Measurements from ENCODE around the gene INTS4.
"Not testable (repeated sequence)": the region's sequence is repeated elsewhere in the genome, so short reads cannot be mapped to it uniquely, and the experiment has no call there.

INTS4 gene

GRCh38 chr11:78020246-78020645, 25.8 kb upstream of the INTS4 start:
- H3K27me3 ChIP-seq, result peaks cover 29% of the 10 kb centered on the region
- TF ChIP-seq CTCF (IDR thresholded peaks at IDR 0.05), result no peak
- no peak overlapping the region for H3K27ac ChIP-seq
- H3K36me3 ChIP-seq, result no peaks in the 10 kb centered on the region
- no peak overlapping the region for H3K4me3 ChIP-seq (ENCODE audit: low read depth in 1 of 2, low read length in 1 of 2)
- H3K9me3 ChIP-seq, result no peaks in the 10 kb centered on the region
- no peaks in the 10 kb centered on the region for H3K4me1 ChIP-seq (ENCODE audit: control insufficient read depth in 1 of 2, insufficient read depth in 1 of 2, low read depth in 1 of 2, low read length in 1 of 2)

DNA sequence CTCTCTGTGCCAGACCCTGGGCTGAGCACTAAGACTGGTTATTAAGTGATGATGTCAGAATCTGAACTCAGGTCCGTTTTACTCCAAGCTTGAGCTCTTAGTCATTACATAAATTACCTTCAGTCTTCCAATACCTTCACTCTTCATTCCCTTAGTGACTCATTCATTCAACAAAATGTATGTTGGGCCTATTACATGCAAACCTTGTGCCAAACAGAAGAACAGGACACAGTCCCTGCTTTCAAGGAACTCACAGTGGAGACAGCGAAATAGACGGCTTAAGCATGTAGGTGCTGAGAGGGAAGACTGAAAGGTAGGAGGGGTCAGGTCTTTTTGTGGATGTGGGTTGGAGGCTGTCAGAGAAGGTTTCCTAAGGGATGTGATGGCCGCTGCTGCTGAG, 25.3 kb upstream of the INTS4 start:
- no peak for TF ChIP-seq CTCF (IDR thresholded peaks at IDR 0.05)

GRCh38 chr11:78015878-78016277, 21.4 kb upstream of the INTS4 start:
- TF ChIP-seq CTCF (IDR thresholded peaks at IDR 0.05), result no peak
- Histone ChIP-seq H3K4me3 (ENCODE audit: low read depth in 1 of 2, low read length in 1 of 2) (no peak overlapping the region), H3K27me3 (no peaks in the 10 kb centered on the region), H3K27ac (no peak overlapping the region), H3K9me3 (no peaks in the 10 kb centered on the region), H3K36me3 (no peaks in the 10 kb centered on the region), H3K4me1 (ENCODE audit: control insufficient read depth in 1 of 2, insufficient read depth in 1 of 2, low read depth in 1 of 2, low read length in 1 of 2) (no peaks in the 10 kb centered on the region)

More for the DNA sequence above, 25.3 kb upstream of the INTS4 start:
- Histone ChIP-seq H3K36me3 (no peaks in the 10 kb centered on the region), H3K9me3 (no peaks in the 10 kb centered on the region), H3K4me3 (ENCODE audit: low read depth in 1 of 2, low read length in 1 of 2) (no peak overlapping the region), H3K27ac (no peak overlapping the region), H3K4me1 (ENCODE audit: control insufficient read depth in 1 of 2, insufficient read depth in 1 of 2, low read depth in 1 of 2, low read length in 1 of 2) (no peaks in the 10 kb centered on the region), H3K27me3 (peaks cover 29% of the 10 kb centered on the region)

GRCh38 chr11:78014937-78015520, 20.6 kb upstream of the INTS4 start:
- not testable (repeated sequence) for H3K4me3 ChIP-seq (ENCODE audit: low read depth in 1 of 2, low read length in 1 of 2); H3K36me3 ChIP-seq; H3K27ac ChIP-seq; H3K9me3 ChIP-seq; H3K4me1 ChIP-seq (ENCODE audit: control insufficient read depth in 1 of 2, insufficient read depth in 1 of 2, low read depth in 1 of 2, low read length in 1 of 2); H3K27me3 ChIP-seq

DNA sequence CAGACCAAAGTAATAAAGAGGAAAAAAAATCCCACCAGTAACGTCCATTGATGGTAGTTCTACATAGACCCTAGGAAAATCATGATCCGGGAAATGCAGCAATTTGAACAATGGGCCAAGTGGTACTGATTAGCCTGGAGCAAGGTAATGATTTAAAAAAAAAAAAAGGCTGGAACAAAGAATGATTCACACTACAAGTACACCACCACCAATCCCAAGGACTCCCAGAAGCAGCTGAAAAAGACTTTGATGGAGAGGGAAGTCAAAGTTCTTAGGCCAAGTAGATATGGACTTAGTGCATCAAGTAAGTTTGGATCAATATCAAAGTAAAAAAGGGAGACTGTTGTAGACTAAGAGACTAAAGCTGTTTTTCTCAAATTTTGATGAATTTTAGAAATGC, 16.8 kb upstream of the INTS4 start:
- H3K4me1 ChIP-seq (ENCODE audit: control insufficient read depth in 1 of 2, insufficient read depth in 1 of 2, low read depth in 1 of 2, low read length in 1 of 2), result no peaks in the 10 kb centered on the region
- TF ChIP-seq CTCF (IDR thresholded peaks at IDR 0.05), result no peak
- H3K36me3 ChIP-seq, result no peaks in the 10 kb centered on the region
- H3K4me3 ChIP-seq (ENCODE audit: low read depth in 1 of 2, low read length in 1 of 2), result no peak overlapping the region
- H3K27ac ChIP-seq, result no peak overlapping the region
- H3K9me3 ChIP-seq, result no peaks in the 10 kb centered on the region
- no peaks in the 10 kb centered on the region for H3K27me3 ChIP-seq

DNA sequence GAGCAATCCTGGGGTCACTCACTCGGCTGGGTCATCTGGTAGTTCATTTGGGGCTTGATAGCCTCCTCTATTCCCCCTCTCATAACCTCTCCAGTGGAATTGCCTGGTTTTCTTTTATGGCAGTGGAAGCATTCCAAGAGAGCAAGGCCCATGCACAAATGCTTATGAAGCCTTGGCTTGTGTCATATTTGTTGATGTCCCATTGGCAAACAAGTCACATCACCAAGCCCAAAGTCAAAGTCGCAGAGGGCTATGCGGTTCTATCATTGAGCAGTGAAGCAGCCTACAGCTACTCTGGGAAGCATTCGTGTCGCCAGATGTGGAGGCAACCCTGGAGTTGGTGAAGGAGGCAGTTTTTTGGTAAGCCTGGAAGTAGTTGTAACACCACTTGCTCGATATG, 16.3 kb upstream of the INTS4 start:
- H3K4me3 ChIP-seq (ENCODE audit: low read depth in 1 of 2, low read length in 1 of 2), result no peak overlapping the region
- H3K9me3 ChIP-seq, result no peaks in the 10 kb centered on the region
- no peak overlapping the region for H3K27ac ChIP-seq
- H3K36me3 ChIP-seq, result no peaks in the 10 kb centered on the region
- no peak for TF ChIP-seq CTCF (IDR thresholded peaks at IDR 0.05)
- no peaks in the 10 kb centered on the region for H3K4me1 ChIP-seq (ENCODE audit: control insufficient read depth in 1 of 2, insufficient read depth in 1 of 2, low read depth in 1 of 2, low read length in 1 of 2)
- no peaks in the 10 kb centered on the region for H3K27me3 ChIP-seq

Data from neutrophil (primary cell).